Measurements from ENCODE around the gene STIMATE. TPM values are rescaled to one million over a fixed set of nuclear protein-coding genes. Genes with fewer than 3 reads are reported as not detected.

The STIMATE gene
- total and polyA plus RNA-seq, 12 donors: 15.4 to 42.8 (median 22.2) TPM

- TF ChIP-seq CTCF (IDR thresholded peaks at IDR 0.05): no peak
- TF ChIP-seq POLR2A (IDR thresholded peaks at IDR 0.05): no peak
- H3K9me3 ChIP-seq (replicated peaks in 1 of 3): no peaks in the 10 kb centered on the region
- peaks cover 5 to 31% of the 10 kb centered on the region in 2 donors for H3K4me1 ChIP-seq (replicated peaks in 1 of 2)
- H3K27ac ChIP-seq: peak overlapping the region in 1 of 5 donors; percentile 8
- WGBS, 4 donors: 84 to 96% (median 89%) methylated on average over 9 to 12 of the region's 12 CpGs
- peaks cover 0 to 23% of the 10 kb centered on the region in 2 donors for H3K36me3 ChIP-seq (replicated peaks in 1 of 2)
- intact Hi-C loops (cut with DNase I): no loop called here
- no peak overlapping the region for H3K4me3 ChIP-seq
- no peaks in the 10 kb centered on the region for H3K27me3 ChIP-seq
- peak in 4 of 7 donors; percentile 45 to 61 (median 52) for DNase-seq
These were observed 56.0 kb downstream of the STIMATE start for GRCh38 chr3:52841211-52841980.

- TF ChIP-seq POLR2A (IDR thresholded peaks at IDR 0.05): no peak
- no peak for TF ChIP-seq CTCF (IDR thresholded peaks at IDR 0.05)
- H3K4me1 ChIP-seq (replicated peaks in 1 of 2): peaks cover 5 to 23% of the 10 kb centered on the region in 2 donors
- H3K9me3 ChIP-seq (replicated peaks in 1 of 3): no peaks in the 10 kb centered on the region
- H3K27me3 ChIP-seq: no peaks in the 10 kb centered on the region
- WGBS, 4 donors: 90 to 92% (median 91%) methylated on average over 23 of the region's 23 CpGs
- no peak for DNase-seq
- intact Hi-C loops (cut with DNase I): no loop called here
- no peak overlapping the region for H3K27ac ChIP-seq
- no peak overlapping the region for H3K4me3 ChIP-seq
- H3K36me3 ChIP-seq (replicated peaks in 1 of 2): peaks cover 0 to 23% of the 10 kb centered on the region in 2 donors
These were observed 57.3 kb downstream of the STIMATE start for GRCh38 chr3:52839892-52840545.

GRCh38 chr3:52839268-52839575 is 58.1 kb downstream of the STIMATE start:
- WGBS, 4 donors: 76 to 100% (median 90%) methylated on average over 2 of the region's 2 CpGs
- H3K27me3 ChIP-seq: no peaks in the 10 kb centered on the region

More at GRCh38 chr3:52839268-52839575, 58.1 kb downstream of the STIMATE start:
- no peak for DNase-seq
- H3K4me1 ChIP-seq (replicated peaks in 1 of 2): peaks cover 0 to 15% of the 10 kb centered on the region in 2 donors
- H3K4me3 ChIP-seq: no peak overlapping the region
- intact Hi-C loops (cut with DNase I): no loop called here
- TF ChIP-seq CTCF (IDR thresholded peaks at IDR 0.05) (no peak), POLR2A (IDR thresholded peaks at IDR 0.05) (no peak)
- H3K9me3 ChIP-seq (replicated peaks in 1 of 3): no peaks in the 10 kb centered on the region
- H3K36me3 ChIP-seq (replicated peaks in 1 of 2): peaks cover 0 to 23% of the 10 kb centered on the region in 2 donors
- no peak overlapping the region for H3K27ac ChIP-seq

Data from adrenal gland (tissue), 12 donors.